Tibial artery (tissue), 4 donors: ENCODE measurements around the gene LZIC.
A peak's percentile ranks its signal among the peaks of the same experiment; 100 is the strongest.

Source experiments
- DNase-seq, 2 donors: peaks; one replicate each; pipeline ENCODE4 v3.0.0-alpha.2; 2019
- H3K27ac ChIP-seq, 2 donors: fragments of 200-600 bp; sonication (generic) in 1 of 2; 1 replicate in 1 of 2; 2 replicates in 1 of 2; pipeline ENCODE4 v1.5.1; 2018 to 2019; ENCODE audit warnings: mild to moderate bottlenecking in 1 of 2
- H3K27me3 ChIP-seq, 2 donors: fragments of 200-600 bp; sonication (generic) in 1 of 2; one replicate each; pipeline versions ENCODE4 v1.5.1 to v1.6.0; 2016 to 2019
- H3K36me3 ChIP-seq, 3 donors: fragments of 200-600 bp; sonication (generic) in 2 of 3; one replicate each; pipeline ENCODE4 v1.5.1; 2016 to 2019; ENCODE audit warnings: mild to moderate bottlenecking in 2 of 3
- H3K4me1 ChIP-seq, 4 donors: fragments of 200-600 bp; sonication (generic) in 2 of 4; 1 replicate in 3 of 4; 2 replicates in 1 of 4; pipeline ENCODE4 v1.5.1; 2016 to 2019
- H3K4me3 ChIP-seq, 2 donors: fragments of 200-600 bp; sonication (generic) in 1 of 2; 1 replicate in 1 of 2; 2 replicates in 1 of 2; pipeline ENCODE4 v1.5.1; 2018 to 2019; ENCODE audit warnings: mild to moderate bottlenecking in 2 of 2
- H3K9me3 ChIP-seq, 3 donors: fragments of 200-600 bp; sonication (generic) in 1 of 3; one replicate each; pipeline ENCODE4 v1.5.1; 2016 to 2019
- intact Hi-C: fragments of 100-400 bp; cut with DNase I; formaldehyde crosslinking; loops from one replicate; pipeline ENCODE4 v1.15.0; 2023; ENCODE audit warnings: low total_unique reads
- TF ChIP-seq, protein P1 (sequence below), 2 experiments: fragments of 200-600 bp in 1 of 2; fragments of 450-650 bp in 1 of 2; IDR thresholded peaks; one replicate each; pipeline ENCODE4 v1.5.1; 2017 to 2019; ENCODE audit warnings: antibody characterized with exemption in 2 of 2, mild to moderate bottlenecking in 1 of 2, moderate library complexity in 1 of 2

Gene LZIC

GRCh38 chr1:9942399-9942938 lies 722 bp downstream of the LZIC start:
- TF ChIP-seq, protein P1, sequence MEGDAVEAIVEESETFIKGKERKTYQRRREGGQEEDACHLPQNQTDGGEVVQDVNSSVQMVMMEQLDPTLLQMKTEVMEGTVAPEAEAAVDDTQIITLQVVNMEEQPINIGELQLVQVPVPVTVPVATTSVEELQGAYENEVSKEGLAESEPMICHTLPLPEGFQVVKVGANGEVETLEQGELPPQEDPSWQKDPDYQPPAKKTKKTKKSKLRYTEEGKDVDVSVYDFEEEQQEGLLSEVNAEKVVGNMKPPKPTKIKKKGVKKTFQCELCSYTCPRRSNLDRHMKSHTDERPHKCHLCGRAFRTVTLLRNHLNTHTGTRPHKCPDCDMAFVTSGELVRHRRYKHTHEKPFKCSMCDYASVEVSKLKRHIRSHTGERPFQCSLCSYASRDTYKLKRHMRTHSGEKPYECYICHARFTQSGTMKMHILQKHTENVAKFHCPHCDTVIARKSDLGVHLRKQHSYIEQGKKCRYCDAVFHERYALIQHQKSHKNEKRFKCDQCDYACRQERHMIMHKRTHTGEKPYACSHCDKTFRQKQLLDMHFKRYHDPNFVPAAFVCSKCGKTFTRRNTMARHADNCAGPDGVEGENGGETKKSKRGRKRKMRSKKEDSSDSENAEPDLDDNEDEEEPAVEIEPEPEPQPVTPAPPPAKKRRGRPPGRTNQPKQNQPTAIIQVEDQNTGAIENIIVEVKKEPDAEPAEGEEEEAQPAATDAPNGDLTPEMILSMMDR (IDR thresholded peaks at IDR 0.05), result peak; percentile 40 to 46
- DNase-seq, result no peak

GRCh38 chr1:9929431-9930385 lies 13.5 kb downstream of the LZIC start:
- TF ChIP-seq, protein P1 (IDR thresholded peaks at IDR 0.05), result no peak
- H3K27ac ChIP-seq, result no peak overlapping the region
- H3K9me3 ChIP-seq, result no peaks in the 10 kb centered on the region
- H3K27me3 ChIP-seq, result no peaks in the 10 kb centered on the region
- H3K4me3 ChIP-seq, result no peak overlapping the region
- H3K36me3 ChIP-seq, result peaks cover 26 to 65% (median 46%) of the 10 kb centered on the region in 3 donors
- intact Hi-C loops, result no loop called here
- peak in 1 of 2 donors; percentile 24 for DNase-seq
- no peaks in the 10 kb centered on the region for H3K4me1 ChIP-seq

More at GRCh38 chr1:9942399-9942938, 722 bp downstream of the LZIC start:
- H3K4me1 ChIP-seq, result peaks cover 0 to 24% (median 16%) of the 10 kb centered on the region in 4 donors
- H3K27me3 ChIP-seq, result no peaks in the 10 kb centered on the region
- H3K4me3 ChIP-seq, result peak overlapping the region; percentile 66 to 81
- H3K36me3 ChIP-seq, result peaks cover 0 to 24% (median 0%) of the 10 kb centered on the region in 3 donors
- peak overlapping the region; percentile 76 to 83 for H3K27ac ChIP-seq
- intact Hi-C loops, result loop anchor here (5.0 to 10.0 kb wide), 4 partner anchors 65 to 392 kb away; partner anchors contain the start of gene UBE4B
- no peaks in the 10 kb centered on the region for H3K9me3 ChIP-seq

DNA sequence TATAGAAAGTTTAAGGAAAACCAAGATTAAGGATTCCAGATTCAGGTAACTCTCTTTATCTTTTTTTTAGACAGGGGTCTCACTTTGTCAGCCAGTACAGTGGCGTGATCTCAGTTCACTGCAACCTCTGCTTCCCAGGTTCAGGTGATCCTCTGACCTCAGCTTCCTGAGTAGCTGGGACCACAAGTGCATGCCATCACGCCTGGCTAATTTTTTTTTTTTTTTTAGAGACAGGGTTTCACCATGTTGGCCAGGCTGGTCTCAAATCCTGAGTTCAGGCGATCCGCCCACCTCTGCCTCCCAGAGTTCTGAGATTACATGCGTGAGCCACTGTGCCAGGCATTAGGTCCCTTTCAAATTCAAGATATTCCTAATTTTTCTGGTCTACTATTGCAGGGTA lies 15.9 kb downstream of the LZIC start:
- Histone ChIP-seq H3K9me3 (no peaks in the 10 kb centered on the region), H3K36me3 (peaks cover 17 to 45% (median 34%) of the 10 kb centered on the region in 3 donors), H3K27ac (no peak overlapping the region), H3K4me3 (no peak overlapping the region), H3K4me1 (no peaks in the 10 kb centered on the region), H3K27me3 (no peaks in the 10 kb centered on the region)
- no peak for DNase-seq
- intact Hi-C loops, result no loop called here
- TF ChIP-seq, protein P1 (IDR thresholded peaks at IDR 0.05), result no peak

- Histone ChIP-seq H3K4me3 (no peak overlapping the region), H3K9me3 (no peaks in the 10 kb centered on the region), H3K27me3 (no peaks in the 10 kb centered on the region), H3K36me3 (no peaks in the 10 kb centered on the region), H3K4me1 (no peaks in the 10 kb centered on the region), H3K27ac (no peak overlapping the region)
- TF ChIP-seq, protein P1 (IDR thresholded peaks at IDR 0.05), result no peak
- intact Hi-C loops, result no loop called here
- no peak for DNase-seq
Measured at GRCh38 chr1:9922342-9922741, 20.8 kb downstream of the LZIC start.

- no peak for DNase-seq
- Histone ChIP-seq H3K9me3 (no peaks in the 10 kb centered on the region), H3K36me3 (no peaks in the 10 kb centered on the region), H3K4me3 (no peak overlapping the region), H3K27me3 (no peaks in the 10 kb centered on the region), H3K27ac (no peak overlapping the region), H3K4me1 (no peaks in the 10 kb centered on the region)
- intact Hi-C loops, result no loop called here
- TF ChIP-seq, protein P1 (IDR thresholded peaks at IDR 0.05), result no peak
Measured at GRCh38 chr1:9920606-9921005, 22.6 kb downstream of the LZIC start.
